Right lobe of liver (tissue), 4 donors: Measurements from ENCODE around the gene MYL3.

ENCODE experiments used
- POLR2A ChIP-seq: fragments of 450-650 bp; IDR thresholded peaks from one replicate; pipeline ENCODE4 v1.6.1; 2017; ENCODE audit warnings: antibody characterized with exemption, mild to moderate bottlenecking
- TF ChIP-seq, protein P1 (sequence below), 4 donors: fragments of 200-600 bp in 3 of 4; fragments of 450-650 bp in 1 of 4; IDR thresholded peaks; one replicate each; pipeline versions ENCODE4 v1.5.1 to v1.8.0; 2016 to 2022; ENCODE audit warnings: antibody characterized with exemption in 4 of 4, mild to moderate bottlenecking in 2 of 4
- donor health status: DM: no; HTN: no; CAD: no.
- donor health status: DM: no; HTN: no; CAD: no.
- donor health status: DM: no; HTN: yes; CAD: no.

GRCh38 chr3:46825450-46825849 lies 37.8 kb downstream of the MYL3 start:
- no peak for TF ChIP-seq POLR2A
- TF ChIP-seq, protein P1, sequence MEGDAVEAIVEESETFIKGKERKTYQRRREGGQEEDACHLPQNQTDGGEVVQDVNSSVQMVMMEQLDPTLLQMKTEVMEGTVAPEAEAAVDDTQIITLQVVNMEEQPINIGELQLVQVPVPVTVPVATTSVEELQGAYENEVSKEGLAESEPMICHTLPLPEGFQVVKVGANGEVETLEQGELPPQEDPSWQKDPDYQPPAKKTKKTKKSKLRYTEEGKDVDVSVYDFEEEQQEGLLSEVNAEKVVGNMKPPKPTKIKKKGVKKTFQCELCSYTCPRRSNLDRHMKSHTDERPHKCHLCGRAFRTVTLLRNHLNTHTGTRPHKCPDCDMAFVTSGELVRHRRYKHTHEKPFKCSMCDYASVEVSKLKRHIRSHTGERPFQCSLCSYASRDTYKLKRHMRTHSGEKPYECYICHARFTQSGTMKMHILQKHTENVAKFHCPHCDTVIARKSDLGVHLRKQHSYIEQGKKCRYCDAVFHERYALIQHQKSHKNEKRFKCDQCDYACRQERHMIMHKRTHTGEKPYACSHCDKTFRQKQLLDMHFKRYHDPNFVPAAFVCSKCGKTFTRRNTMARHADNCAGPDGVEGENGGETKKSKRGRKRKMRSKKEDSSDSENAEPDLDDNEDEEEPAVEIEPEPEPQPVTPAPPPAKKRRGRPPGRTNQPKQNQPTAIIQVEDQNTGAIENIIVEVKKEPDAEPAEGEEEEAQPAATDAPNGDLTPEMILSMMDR (IDR thresholded peaks at IDR 0.05) = no peak
